GM19025 (cell line): ENCODE results near the gene CAPN1.
A peak's percentile ranks its signal among the peaks of the same experiment; 100 is the strongest.
"Not testable (repeated sequence)": the region's sequence is repeated elsewhere in the genome, so short reads cannot be mapped to it uniquely, and the experiment has no call there.

Experiments
- ATAC-seq: cut with Tn5 transposase; IDR thresholded peaks from one replicate; pipeline ENCODE4 v1.9.1; 2021; ENCODE audit warnings: mild to moderate bottlenecking, low read depth, moderate library complexity; ENCODE audit not compliant: unreplicated experiment

CAPN1 gene

GRCh38 chr11:65181569-65182257 is at the start of gene CAPN1:
Gene CAPN1, plus strand, starts transcription at chr11:65181928. Its CDS starts 774 bp downstream, at chr11:65182702.
- ATAC-seq: peak; percentile 28

- ATAC-seq: peak; percentile 29
Measured at GRCh38 chr11:65132238-65132987, 49.3 kb upstream of the CAPN1 start.

- ATAC-seq: no peak
Measured at GRCh38 chr11:65132988-65133700, 48.6 kb upstream of the CAPN1 start.

- ATAC-seq: no peak
Measured at GRCh38 chr11:65133724-65134123, 48.0 kb upstream of the CAPN1 start.

GRCh38 chr11:65134240-65134951 is 47.3 kb upstream of the CAPN1 start, which contains the start of gene SYVN1:
Gene SYVN1, minus strand, starts transcription at chr11:65134519. Its CDS starts 918 bp downstream, at chr11:65133601.
- ATAC-seq: peak; percentile 59

- ATAC-seq: peak; percentile 59
Measured at GRCh38 chr11:65134952-65135632, 46.6 kb upstream of the CAPN1 start.

GRCh38 chr11:65135633-65136145 is 46.0 kb upstream of the CAPN1 start:
- no peak for ATAC-seq

- no peak for ATAC-seq
Measured at GRCh38 chr11:65136515-65137096, 45.1 kb upstream of the CAPN1 start.

- ATAC-seq: no peak
Measured at GRCh38 chr11:65141896-65142494, 39.7 kb upstream of the CAPN1 start.

GRCh38 chr11:65147352-65148075 is 34.2 kb upstream of the CAPN1 start:
- ATAC-seq: no peak

GRCh38 chr11:65148657-65149056 is 33.1 kb upstream of the CAPN1 start:
- ATAC-seq: no peak

- not testable (repeated sequence) for ATAC-seq
Measured at GRCh38 chr11:65150131-65150508, 31.6 kb upstream of the CAPN1 start.

GRCh38 chr11:65150509-65151299 is 31.0 kb upstream of the CAPN1 start:
- no peak for ATAC-seq

GRCh38 chr11:65151331-65151899 is 30.3 kb upstream of the CAPN1 start:
- no peak for ATAC-seq

- no peak for ATAC-seq
Measured at GRCh38 chr11:65152122-65152521, 29.6 kb upstream of the CAPN1 start.

- no peak for ATAC-seq
Measured at GRCh38 chr11:65156256-65156655, 25.5 kb upstream of the CAPN1 start.

- ATAC-seq: no peak
Measured at GRCh38 chr11:65156926-65157325, 24.8 kb upstream of the CAPN1 start.
